Ramos (cell line): ENCODE data around the gene PHACTR1.
"Not testable (repeated sequence)": the region's sequence is repeated elsewhere in the genome, so short reads cannot be mapped to it uniquely, and the experiment has no call there.

ENCODE experiments used
- in situ Hi-C: fragments of 300-500 bp; cut with MboI; formaldehyde crosslinking; loops from one replicate; pipeline ENCODE4 v1.14.3; 2022; ENCODE audit warnings: low sequenced_read_pairs; ENCODE audit not compliant: unreplicated experiment

The PHACTR1 gene

DNA sequence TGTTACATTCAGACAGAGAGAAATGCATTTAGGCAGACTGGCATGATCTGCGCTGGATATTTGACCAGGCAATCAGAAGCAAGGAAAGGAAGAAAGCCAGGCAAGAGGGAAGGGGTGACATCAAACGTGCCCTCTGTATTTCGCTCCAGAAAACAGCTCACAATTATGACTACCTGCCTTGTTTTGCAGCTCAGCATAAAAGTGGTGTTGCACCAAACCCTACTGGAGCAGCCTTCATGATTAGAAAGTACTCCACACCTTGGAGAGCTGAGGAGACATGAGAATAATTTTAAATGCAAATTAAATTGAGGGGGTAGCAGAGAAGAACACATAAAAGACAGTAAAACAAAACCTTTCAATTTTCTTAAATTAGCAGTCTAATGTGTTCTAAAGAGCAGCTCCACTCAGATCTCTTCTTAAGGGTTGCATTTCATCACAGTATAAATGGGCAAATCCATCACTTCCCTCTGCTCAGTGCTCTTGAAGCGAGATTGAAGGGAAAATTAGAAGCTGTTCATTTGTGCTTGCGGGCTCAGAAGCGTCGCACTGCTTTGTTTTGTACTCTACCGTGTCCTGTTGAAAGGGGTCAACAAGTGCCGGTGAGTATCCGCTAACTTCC, at the start of gene PHACTR1:
Gene PHACTR1, plus strand, starts transcription at position 470 of the 619 bp plus-strand sequence.
- in situ Hi-C loops = no loop called here

DNA sequence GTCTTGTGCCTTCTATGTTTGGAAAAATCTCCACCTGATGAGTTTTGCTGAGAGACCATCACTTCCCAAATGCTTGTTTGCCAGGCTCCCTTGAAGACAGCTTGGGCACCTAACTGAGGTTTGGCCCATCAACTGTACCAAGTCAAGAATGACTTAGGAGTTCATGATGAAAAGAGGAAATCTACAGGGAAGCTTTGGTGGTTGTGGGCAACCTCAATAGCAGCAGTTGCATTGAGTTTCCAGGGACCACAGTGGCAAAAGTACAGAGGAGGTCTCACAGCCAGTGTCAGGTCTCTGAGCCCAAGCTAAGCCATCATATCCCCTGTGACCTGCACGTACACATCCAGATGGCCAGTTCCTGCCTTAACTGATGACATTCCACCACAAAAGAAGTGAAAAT, 49.7 kb upstream of the PHACTR1 start:
- in situ Hi-C loops = no loop called here

DNA sequence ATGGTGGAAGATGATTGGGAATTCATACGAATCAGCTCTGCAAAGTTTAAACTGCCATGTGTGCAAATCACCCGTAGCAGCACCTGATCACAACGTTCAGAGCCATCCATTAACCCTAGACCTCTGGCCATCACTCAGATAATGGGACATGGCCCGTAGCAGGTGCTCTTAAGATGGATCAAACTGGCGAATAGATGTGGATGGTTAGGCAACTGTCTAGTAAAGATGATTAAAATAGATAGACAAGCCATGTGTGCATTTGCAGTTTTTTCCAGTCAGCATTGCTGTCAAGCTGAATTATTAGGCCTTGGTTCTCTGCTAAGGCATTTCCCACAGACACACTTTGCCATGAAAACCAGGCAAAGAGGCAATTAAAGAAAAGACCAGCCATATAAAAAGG, 40.6 kb upstream of the PHACTR1 start:
- in situ Hi-C loops = no loop called here

DNA sequence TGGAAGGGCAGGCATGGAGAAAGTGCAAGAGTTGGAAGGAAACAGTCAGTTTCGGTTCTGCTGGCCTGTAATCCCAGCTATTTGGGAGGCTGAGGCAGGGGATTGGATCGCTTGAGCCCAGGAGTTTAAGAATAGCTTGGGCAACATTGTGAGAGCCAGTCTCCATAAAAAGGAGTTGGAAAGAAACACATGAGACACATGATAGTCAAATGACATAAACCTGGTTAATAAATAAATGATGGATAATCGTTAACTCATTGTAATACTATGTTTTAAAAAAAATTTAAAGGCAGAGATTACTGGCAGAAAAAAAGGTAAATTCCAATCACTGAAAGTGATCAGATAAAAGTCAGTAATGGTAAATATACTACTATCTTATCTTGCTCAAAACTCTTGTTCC, 37.2 kb upstream of the PHACTR1 start:
- in situ Hi-C loops = no loop called here

DNA sequence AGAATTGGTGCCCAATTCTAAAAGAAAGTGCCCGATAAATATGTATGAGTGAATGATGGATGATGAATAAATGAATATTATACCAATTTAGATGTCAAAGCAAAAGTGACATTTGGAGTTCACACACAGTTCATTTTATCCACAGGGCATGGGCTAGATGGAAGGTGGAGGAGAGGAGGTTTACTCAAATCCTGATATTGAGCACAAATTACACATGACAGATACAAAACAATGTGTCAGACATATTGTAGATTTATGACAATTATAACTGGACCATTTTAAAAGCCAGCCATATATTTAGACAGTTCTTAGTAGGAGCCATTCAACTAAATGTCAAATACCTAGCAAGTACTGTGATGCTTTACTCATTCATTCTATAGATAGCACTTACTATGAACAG, 23.4 kb upstream of the PHACTR1 start:
- in situ Hi-C loops = no loop called here

DNA sequence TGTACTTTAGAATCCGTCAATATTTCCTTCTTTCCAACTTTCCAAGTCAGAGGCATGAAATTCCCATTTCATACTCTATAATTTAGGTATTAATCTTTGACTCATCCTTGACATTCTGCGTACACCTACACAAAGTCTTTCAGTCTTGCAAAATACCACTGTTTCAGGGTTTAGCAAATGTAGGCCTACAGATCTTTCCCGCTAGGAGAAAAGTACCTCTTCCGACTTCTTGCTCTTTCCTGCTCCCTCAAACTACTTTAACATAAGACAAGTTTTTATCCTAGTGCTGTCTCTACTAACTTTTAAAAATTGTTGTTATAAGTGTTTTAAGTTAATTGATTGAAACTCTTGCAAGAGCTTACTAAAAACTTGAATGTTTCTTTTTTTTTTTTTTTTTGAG, 18.3 kb upstream of the PHACTR1 start:
- in situ Hi-C loops = no loop called here

DNA sequence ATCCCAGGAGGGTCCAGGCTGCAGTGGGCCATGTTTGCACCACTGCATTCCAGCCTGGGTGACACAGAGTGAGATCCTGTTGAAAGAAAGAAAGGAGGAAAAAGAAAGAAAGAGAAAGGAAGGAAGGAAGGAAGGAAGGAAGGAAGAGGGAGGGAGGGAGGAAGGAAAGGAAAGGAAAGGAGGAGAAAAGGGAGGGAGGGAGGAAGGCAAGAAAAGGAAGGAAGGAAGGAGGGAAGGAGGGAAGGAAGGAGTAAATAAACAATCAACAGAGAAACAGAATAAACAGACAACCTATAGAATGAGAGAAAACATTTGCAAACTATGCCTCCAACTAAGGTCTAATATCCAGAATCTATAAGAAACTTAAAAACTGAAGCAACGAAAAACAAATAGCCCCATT, 11.6 kb upstream of the PHACTR1 start:
- in situ Hi-C loops = no loop called here

DNA sequence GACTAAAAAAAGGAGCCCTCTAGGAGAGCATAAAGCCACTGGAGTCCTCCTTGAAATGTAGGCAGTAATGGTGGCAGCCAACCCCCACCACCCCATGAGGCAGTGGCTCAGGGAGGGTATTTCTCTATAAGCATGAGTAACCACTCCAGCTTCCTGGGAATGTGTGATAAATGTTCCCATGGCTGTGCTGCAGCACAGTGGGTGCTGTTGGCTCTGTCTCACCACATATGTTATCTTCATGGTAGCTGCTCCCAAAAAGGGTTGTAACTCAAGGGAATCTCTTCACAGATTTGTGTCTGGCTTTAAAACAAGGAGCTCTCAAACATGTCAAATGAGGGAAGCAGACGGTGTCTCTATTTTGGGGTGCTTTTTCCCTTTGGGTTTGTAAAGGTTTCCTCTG, 7.5 kb upstream of the PHACTR1 start:
- in situ Hi-C loops = no loop called here

DNA sequence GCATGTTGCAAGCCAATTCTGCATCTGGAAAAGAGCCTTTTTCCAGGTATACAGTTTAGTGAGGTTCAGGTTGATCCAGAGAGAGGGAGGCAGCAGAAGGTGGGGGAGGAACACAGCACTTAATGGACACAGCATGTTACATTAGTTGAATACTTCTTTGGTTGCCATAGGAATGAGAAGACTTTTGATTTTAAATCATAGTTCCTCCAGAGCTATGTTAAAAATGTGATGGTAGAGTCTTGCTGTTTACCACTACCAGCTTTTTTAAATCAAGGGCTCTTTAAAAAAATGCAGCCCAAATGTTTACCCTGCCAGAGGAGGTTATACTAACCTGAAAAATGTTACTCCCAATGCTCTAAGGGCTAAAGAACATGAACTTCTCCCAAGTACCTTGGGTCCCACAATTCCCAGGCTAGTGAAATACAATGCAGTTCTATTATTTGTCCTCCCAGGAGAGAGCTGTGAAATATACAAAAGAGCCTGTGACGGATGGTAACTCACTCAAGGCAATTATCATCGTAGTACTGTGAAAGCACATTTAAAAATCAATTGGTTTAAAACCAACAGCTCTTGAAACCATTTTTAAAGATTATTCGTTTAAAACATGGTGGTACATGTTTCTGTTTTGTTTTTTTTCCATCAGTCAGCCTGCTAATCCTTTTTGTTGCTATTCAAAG, 6.9 kb upstream of the PHACTR1 start:
- in situ Hi-C loops = no loop called here

DNA sequence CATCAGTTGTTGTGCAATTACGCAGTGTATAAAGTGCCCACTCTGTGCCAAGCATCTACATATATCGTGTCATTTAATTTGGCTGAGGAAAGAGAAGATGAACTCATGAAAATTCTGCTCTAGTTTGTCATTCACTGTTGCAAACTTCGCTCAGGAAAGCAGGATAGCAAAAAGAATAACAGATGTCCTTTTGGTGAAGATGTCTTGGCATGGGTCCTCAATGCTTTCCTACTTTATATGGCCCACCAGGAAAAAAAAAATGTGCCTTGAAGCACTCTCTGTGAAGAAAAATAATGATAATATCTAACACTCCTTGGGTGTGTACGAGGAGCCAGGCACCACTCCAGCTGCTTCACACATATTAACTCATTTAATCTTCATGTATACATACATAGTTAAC, 5.6 kb upstream of the PHACTR1 start:
- in situ Hi-C loops = no loop called here

DNA sequence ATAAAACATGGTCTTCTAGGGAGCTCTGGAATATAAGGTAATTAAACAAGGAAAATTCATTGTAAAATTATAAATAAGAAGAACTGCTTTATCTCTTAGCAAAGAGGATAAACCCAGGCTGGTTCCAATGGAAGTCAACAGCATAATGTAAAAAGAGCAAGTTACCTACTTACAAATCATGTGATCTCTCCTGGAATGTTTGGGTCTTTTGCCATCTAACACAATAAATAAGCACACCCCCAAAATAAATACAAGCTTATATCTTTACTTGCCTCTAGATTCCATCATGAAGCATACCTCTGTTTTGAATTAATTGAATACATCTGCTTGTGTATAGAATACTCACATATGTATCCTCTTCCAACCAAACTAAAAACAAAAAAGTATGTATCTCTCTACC, 2.5 kb upstream of the PHACTR1 start:
- in situ Hi-C loops = no loop called here

DNA sequence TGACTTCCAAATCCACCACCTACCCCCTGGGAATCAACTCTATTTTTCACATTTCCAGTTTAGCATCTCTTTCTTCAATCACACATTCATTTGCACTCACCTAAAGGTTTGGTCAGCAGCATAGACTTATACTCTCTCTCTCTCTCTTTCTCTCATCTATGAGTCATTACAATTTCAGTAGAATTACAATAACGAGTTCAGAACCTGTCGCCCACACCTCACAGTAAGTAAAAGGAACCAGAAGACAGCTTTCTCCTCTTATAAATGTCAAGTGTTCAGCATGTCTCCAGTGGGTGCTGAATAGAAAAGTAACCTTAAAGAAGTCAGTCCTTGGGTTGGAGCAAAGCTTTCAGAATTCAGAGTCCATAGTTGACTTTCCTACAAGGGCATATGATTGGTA, 1.1 kb upstream of the PHACTR1 start:
- in situ Hi-C loops = no loop called here

DNA sequence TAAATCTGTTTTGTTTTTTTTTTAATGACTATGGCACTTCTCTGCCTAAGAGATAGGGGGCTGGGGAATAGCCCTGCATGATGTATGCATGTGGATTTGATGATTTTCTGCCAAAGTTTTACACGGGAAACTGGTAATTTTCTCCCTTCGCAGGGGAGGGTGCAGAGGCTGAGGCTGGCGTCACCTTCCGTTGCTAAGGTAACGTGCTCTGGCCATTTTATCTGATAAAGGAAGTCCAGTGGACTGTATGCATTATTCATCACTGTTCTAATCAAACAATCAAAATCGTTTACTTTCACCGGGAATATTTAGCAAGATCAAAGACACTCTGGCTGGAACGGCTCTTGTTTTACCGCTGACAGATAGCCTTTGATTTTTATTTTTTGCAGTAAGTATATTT, 789 bp downstream of the PHACTR1 start:
- in situ Hi-C loops = no loop called here

DNA sequence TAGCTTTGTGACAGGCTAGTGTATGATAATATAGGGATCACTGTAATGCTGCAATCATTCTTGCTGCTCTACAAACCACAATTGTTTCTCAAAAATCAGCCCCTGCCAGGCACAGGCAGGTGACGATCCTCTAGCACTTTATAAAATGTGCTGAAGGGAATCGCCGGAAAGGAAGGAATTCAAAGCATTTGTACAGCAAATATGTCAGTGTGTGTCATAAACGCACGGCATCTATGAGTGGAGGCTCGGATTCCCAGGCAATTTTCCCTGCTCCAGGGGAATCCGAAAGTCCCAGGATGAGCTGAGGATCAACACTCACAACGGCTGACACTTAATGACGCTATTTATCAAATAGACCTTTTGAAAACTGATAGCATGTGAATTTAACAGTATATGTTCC, 1.4 kb downstream of the PHACTR1 start:
- in situ Hi-C loops = no loop called here

DNA sequence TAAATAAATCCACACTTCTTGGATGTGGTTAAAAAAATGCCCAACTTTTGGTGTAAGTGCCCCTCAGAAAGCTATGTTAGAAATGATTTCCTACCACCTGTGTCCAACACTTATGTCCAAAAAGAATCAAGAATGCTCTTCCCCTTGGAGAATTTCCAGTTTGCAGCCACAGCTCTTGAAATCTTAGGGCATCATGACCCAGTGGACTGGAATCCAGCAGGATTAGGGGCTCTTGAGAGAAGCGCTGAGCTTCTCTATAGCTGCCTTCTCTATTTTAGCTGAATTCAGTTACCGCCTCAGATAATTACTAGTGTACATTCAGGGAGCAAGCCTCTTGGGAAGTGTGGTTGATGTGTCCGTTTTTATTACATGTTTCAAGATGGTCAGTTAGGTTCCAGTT, 2.5 kb downstream of the PHACTR1 start:
- in situ Hi-C loops = no loop called here

DNA sequence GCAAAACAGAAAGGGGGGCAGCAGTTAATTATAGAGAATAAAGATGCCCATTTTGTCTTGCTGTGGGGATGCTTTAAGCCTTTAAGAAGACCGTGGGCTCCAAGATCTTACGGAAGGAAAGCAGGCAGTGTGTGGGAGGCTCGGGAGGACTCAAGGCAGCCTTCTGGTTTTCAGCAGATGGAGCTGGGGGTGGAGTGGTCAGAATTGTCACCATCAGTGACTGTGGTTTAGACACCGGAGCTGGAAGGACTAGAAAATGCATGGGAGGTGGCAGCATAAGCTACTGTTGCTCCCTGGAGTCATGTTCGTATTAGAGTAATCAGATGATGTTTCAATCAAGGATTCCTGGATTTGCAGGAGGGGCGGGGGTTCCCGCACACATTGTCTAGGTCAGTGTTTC, 3.7 kb downstream of the PHACTR1 start:
- in situ Hi-C loops = no loop called here

DNA sequence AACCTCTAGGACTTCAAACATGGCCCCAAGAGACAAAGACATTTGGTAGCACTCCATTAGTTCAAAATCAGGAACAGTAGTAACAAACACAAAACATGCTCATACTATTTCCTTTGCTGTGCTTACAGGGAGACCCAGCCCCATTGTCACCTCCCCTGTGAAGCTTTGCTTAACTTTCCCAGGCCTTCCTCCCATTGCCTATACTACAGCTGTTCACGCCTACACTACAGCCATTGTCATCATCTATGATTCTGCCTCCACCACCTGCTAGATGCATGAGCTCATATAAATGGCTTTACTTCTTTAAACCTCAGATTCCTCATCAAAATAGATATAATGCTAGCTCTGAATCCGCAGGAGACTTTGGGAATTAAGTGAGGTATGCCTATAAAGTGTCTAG, 8.7 kb downstream of the PHACTR1 start:
- in situ Hi-C loops = no loop called here

DNA sequence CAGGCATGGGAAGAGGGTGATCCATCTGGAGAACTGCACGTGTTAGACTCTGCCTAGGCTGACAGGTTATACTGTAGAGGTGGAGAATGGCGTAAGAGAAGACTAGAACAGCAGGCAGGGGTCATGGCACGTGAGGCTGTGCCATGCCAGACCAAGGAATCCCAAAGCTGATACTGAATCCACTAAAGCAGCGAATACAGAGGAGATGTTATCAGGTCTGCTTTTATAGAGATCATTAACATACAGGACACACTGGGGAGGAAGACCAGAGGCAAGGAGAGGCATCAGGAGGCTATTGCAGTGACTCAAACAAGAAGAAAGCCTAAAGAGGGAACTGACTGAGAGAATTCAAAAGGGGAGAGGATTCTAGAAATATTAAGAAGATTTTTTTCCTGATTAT, 12.9 kb downstream of the PHACTR1 start:
- in situ Hi-C loops = no loop called here

DNA sequence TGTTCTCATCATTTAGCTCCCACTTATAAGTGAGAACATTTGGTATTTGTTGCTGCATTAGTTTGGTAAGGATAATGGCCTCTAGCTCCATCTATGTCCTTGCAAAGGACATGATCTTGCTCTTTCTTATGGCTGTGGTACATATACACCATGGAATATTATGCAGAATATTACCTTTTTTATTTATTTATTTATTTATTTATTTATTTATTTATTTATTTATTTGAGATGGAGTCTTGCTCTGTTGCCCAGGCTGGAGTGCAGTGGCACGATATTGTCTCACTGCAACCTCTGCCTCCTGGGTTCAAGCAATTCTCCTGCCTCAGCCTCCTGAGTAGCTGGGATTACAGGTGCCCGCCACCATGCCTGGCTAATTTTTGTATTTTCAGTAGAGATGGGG, 14.2 kb downstream of the PHACTR1 start:
- in situ Hi-C loops = not testable (repeated sequence)

DNA sequence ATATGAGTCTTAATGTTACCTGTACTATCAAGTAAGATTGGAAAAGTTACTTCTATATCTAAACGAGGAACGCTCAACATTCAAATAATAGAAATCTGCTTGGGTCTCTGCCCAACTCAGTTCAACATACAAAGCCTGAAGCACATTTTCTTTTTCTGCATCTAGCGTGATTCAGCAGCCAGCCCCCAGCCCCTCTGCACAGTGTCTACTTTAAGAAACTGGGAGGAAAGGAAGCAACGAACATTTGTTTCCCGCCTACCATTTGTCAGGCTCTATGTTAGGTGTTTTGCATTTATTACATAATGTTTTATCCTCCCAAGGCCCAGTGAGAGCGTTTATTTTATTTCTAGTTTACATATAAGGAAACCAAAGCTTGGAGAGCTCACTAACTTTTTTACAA, 17.3 kb downstream of the PHACTR1 start:
- in situ Hi-C loops = no loop called here

DNA sequence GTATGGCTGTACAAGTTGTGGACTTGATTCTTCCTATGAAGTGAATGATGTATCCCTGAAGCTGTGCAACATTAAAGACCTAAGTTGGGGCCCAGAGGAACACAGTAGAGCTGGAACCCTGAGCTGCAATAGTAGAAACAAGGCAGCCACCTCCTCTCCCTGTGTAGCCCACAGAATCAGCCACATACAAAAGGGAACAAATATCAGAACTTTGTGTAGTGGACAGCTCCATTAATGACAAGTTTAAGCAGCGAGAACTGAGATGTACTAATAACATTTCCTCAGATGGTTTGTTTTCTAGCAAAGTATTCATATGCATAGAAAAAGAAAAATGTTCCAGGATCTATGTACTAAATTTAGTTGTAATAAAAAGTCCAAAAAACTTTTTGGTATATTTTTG, 19.2 kb downstream of the PHACTR1 start:
- in situ Hi-C loops = no loop called here

DNA sequence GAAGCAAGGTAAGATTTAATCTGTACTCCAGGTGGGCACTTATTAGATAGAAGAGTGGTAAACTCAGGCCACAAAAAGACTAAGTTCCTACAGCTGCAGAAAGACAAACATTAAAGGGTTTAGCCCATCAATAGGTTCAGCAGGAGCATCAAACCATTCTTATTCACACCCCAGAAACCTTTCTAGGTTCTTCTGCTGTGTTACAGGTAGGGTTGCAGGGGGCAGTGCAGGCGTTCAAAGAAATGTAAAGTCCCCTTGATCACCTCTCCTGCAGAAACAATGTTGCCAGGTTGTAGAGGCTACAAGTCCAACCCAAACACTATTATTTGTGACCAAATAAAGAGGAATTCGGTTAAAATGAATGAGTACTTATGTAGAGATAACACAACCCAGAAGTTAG, 31.8 kb downstream of the PHACTR1 start:
- in situ Hi-C loops = no loop called here
